Kidney (tissue), 14 donors: ENCODE data around the gene GFOD1. TPM values are rescaled to one million over a fixed set of nuclear protein-coding genes. Genes with fewer than 3 reads are reported as not detected.
"Not testable (repeated sequence)": the region's sequence is repeated elsewhere in the genome, so short reads cannot be mapped to it uniquely, and the experiment has no call there.

ENCODE experiments used
- DNase-seq, 5 donors: peaks; one replicate each; pipeline ENCODE4 v3.0.0-alpha.2; 2013 to 2020
- FAIRE-seq: peaks from 2 replicates; lab custom pipeline; 2012; peaks lifted over from hg19 to GRCh38; lab: Jason Lieb, UNC
- H3K27ac ChIP-seq, 2 donors: one replicate each; pipeline ENCODE4 v1.7.0; 2013; ENCODE audit warnings: low read depth in 2 of 2, low read length in 2 of 2, inconsistent platforms in 1 of 2
- H3K27me3 ChIP-seq: one replicate; pipeline ENCODE4 v1.7.1; 2013; ENCODE audit warnings: low read length, inconsistent platforms; ENCODE audit not compliant: control insufficient read depth, insufficient read depth
- H3K36me3 ChIP-seq, 3 donors: one replicate each; pipeline versions ENCODE4 v1.7.0 to v1.7.1; 2013; ENCODE audit warnings: low read length in 3 of 3, control low read depth in 1 of 3, inconsistent platforms in 1 of 3; ENCODE audit not compliant: insufficient read depth in 3 of 3, control insufficient read depth in 2 of 3
- H3K4me1 ChIP-seq, 3 donors: one replicate each; pipeline versions ENCODE4 v1.7.0 to v1.7.1; 2013; ENCODE audit warnings: low read length in 3 of 3, inconsistent platforms in 1 of 3, low read depth in 1 of 3; ENCODE audit not compliant: control insufficient read depth in 2 of 3, insufficient read depth in 2 of 3
- H3K4me3 ChIP-seq, 3 donors: one replicate each; pipeline versions ENCODE4 v1.7.0 to v1.8.1; 2013; ENCODE audit warnings: low read length in 3 of 3, control low read depth in 1 of 3, inconsistent platforms in 1 of 3
- H3K9ac ChIP-seq, 3 donors: one replicate each; pipeline versions ENCODE4 v1.7.0 to v1.7.1; 2013; ENCODE audit warnings: low read length in 3 of 3, control low read depth in 1 of 3, inconsistent platforms in 1 of 3
- H3K9me3 ChIP-seq, 3 donors: one replicate each; pipeline versions ENCODE4 v1.7.0 to v1.7.1; 2013; ENCODE audit warnings: low read length in 3 of 3, control low read depth in 1 of 3, inconsistent platforms in 1 of 3; ENCODE audit not compliant: control insufficient read depth in 2 of 3, insufficient read depth in 1 of 3
- intact Hi-C: fragments of 100-400 bp; cut with DNase I; formaldehyde crosslinking; loops from one replicate; pipeline ENCODE4 v1.11.1; 2022
- polyA plus RNA-seq: library from polyadenylated mRNA; stranded (reverse); fragments of 350-450 nt; fragmentation: Illumina TruSeq; extraction: RNeasy Lipid Tissue Mini Kit (QIAGEN cat#74804); gene quantifications from one replicate; pipeline ENCODE4 v1.2.3, GENCODE V29; 2014; ENCODE audit warnings: low read depth, low replicate concordance; ENCODE audit not compliant: insufficient read depth
- total RNA-seq: library from RNA; stranded (reverse); fragmentation: NEBNext Ultra II Directional; extraction: Animal tissue kit (Norgen Biotek cat#: 25700); gene quantifications from one replicate; pipeline ENCODE4 v1.2.1, GENCODE V29; 2021
- TF ChIP-seq, protein P1 (sequence below): IDR thresholded peaks from 3 replicates; pipeline ENCODE4 v1.5.1; 2012; ENCODE audit warnings: mild to moderate bottlenecking, moderate library complexity, borderline replicate concordance; ENCODE audit not compliant: insufficient read depth; ENCODE audit errors: extremely low read depth
- donor health status: control.
- donor health status: control.
- donor health status: control.
- donor health status: control.
- donor health status: control.
- donor health status: DM: yes; HTN: yes; CAD: no.
- donor health status: Normal renal cell carcinoma (clear cell type).

The GFOD1 gene
- total and polyA plus RNA-seq, 2 donors from 2014 or later, result 2.1 to 14.6 TPM

DNA sequence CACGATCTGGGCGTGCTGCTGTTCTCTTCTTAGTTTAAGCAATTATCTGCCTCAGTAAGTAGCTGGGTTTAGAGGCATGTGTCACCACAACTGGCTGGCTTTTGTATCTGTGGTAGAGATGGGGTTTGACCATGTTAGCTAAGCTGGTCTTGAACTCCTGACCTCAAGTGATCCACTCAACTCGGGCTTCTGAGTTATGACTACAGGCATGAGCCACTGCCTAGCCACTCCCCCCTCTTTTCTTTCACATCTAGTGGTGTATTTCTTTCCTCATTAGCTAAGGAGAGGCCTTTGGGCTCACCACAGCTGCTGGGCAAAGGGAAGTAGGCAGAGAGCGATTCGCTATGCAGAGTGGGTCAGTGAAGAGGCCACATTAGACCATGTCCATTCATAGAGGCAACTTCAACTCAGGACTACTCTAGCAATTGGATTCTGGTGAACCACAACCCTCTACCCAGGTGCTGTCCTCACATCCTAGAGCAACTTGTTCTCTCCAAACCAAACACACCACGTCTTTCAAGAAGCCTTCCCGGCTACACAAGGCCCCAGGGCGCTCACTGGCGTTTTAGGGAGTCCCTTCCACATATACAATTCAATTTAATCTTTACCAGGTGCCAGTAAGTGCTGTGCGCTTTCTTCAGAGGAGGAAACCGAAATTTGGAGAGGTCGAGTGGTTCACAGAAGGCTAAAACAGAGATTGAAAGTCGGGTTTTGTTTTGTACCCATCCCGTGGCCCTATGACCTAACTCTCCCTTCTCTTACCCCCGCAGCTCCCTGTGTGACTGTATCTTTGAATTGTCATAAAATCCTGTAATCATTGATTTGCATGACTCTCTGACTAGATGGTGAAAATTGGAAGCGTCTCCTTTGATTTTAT is 26.5 kb upstream of the GFOD1 start:
- Histone ChIP-seq H3K9ac (no peak overlapping the region), H3K36me3 (no peaks in the 10 kb centered on the region), H3K4me3 (no peak overlapping the region), H3K27me3 (no peaks in the 10 kb centered on the region), H3K9me3 (no peaks in the 10 kb centered on the region), H3K4me1 (peaks cover 0 to 5% (median 3%) of the 10 kb centered on the region in 3 donors), H3K27ac (no peak overlapping the region)
- FAIRE-seq (no peak), DNase-seq (no peak)
- intact Hi-C loops, result no loop called here
- TF ChIP-seq, protein P1, sequence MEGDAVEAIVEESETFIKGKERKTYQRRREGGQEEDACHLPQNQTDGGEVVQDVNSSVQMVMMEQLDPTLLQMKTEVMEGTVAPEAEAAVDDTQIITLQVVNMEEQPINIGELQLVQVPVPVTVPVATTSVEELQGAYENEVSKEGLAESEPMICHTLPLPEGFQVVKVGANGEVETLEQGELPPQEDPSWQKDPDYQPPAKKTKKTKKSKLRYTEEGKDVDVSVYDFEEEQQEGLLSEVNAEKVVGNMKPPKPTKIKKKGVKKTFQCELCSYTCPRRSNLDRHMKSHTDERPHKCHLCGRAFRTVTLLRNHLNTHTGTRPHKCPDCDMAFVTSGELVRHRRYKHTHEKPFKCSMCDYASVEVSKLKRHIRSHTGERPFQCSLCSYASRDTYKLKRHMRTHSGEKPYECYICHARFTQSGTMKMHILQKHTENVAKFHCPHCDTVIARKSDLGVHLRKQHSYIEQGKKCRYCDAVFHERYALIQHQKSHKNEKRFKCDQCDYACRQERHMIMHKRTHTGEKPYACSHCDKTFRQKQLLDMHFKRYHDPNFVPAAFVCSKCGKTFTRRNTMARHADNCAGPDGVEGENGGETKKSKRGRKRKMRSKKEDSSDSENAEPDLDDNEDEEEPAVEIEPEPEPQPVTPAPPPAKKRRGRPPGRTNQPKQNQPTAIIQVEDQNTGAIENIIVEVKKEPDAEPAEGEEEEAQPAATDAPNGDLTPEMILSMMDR, result no peak

DNA sequence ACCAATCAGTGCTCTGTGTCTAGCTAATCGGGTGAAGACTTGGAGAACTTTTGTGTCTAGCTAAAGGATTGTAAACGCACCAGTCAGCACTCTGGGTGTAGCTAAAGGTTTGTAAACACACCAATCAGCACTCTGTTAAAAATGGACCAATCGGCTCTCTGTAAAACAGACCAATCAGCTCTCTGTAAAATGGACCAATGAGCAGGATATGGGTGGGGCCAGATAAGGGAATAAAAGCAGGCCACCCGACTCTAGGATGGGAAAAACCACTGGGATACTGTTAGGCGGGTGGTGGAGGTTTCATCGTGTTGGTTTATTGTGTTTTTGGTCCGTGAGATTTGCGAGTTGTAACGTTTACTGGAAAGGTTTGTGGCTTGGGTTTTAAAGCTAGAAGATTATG is 25.5 kb upstream of the GFOD1 start:
- TF ChIP-seq, protein P1, result no peak
- Histone ChIP-seq H3K27ac (no peak overlapping the region), H3K36me3 (no peaks in the 10 kb centered on the region), H3K9ac (no peak overlapping the region), H3K4me3 (no peak overlapping the region), H3K27me3 (no peaks in the 10 kb centered on the region), H3K9me3 (no peaks in the 10 kb centered on the region), H3K4me1 (peaks cover 0 to 5% (median 3%) of the 10 kb centered on the region in 3 donors)
- intact Hi-C loops, result no loop called here
- DNase-seq (no peak), FAIRE-seq (no peak)

DNA sequence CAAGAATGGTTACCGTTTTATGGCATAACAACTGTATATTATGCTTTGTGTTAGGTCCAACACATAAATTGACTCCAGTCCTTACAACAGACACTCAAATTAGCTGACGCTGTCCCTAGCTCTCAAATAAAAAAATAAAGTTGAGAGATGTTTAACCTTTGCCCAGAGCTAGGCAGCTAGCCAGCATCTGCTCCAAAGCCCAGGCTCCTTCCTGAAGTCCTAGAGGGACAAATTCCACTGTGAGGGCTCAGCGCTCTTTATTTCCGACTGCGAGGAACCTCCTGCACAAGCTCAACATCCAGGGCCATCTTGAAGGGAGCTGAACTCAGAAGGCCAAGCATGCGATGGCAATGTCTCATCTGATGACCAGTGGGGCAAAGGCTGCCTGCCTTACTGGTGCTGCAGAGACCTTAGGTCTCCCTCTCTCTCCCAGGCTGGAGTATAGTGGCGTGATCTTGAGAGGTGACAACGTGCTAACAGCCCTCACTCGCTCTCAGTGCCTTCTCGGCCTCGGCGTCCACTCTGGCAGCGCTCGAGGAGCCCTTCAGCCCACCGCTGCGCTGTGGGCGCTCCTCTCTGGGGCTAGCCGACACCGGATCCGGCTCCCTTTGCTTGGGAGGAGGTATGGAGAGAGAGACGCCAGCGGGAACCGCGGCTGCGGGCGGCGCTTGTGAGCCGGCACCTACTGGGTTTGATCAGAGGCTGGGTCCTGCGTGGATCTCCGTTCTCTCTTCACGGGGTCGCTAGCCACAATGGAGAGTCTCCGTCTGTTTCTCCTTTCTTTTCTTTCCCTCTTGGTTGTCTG is 24.7 kb upstream of the GFOD1 start:
- intact Hi-C loops, result no loop called here
- Histone ChIP-seq H3K27ac (no peak overlapping the region), H3K4me3 (no peak overlapping the region), H3K36me3 (no peaks in the 10 kb centered on the region), H3K27me3 (no peaks in the 10 kb centered on the region), H3K4me1 (peaks cover 0 to 5% (median 3%) of the 10 kb centered on the region in 3 donors), H3K9ac (no peak overlapping the region), H3K9me3 (no peaks in the 10 kb centered on the region)
- FAIRE-seq (no peak), DNase-seq (peak; percentile 54 to 90 (median 80))
- TF ChIP-seq, protein P1, result no peak

DNA sequence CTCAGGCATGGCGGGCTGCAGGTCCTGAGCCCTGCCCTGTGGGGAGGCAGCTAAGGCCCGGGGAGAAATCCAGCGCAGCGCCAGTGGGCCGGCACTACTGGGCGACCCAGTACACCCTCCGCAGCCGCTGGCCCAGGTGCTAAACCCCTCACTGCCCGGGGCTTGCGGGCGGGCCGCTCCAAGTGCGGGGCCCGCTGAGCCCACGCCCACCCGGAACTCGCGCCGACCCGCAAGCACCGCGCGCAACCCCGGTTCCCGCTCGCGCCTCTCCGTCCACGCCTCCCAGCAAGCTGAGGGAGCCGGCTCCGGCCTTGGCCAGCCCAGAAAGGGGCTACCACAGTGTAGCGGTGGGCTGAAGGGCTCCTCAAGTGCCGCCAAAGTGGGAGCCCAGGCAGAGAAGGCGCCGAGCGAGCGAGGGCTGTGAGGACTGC is 23.8 kb upstream of the GFOD1 start:
- H3K9ac ChIP-seq, H3K27me3 ChIP-seq, H3K4me1 ChIP-seq, FAIRE-seq, H3K9me3 ChIP-seq, H3K36me3 ChIP-seq, H3K27ac ChIP-seq, intact Hi-C loops, H3K4me3 ChIP-seq: not testable (repeated sequence)
- peak in 1 of 5 donors; percentile 71 for DNase-seq

DNA sequence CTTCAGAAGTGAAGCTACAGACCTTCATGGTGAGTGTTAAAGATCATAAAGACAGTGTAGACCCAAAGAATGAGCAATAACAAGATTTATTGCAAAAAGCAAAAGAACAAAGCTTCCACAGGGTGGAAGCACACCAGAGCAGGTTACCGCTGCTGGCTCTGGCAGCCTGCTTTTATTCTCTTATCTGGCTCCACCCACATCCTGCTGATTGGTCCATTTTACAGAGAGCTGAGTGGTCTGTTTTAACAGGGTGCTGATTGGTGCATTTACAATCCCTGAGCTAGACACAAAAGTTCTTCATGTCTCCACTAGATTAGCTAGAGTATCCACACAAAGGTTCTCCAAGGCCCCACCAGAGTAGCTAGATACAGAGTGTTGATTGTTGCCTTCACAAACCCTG is 23.0 kb upstream of the GFOD1 start:
- intact Hi-C loops, result not testable (repeated sequence)

More for the DNA sequence above, 23.0 kb upstream of the GFOD1 start:
- not testable (repeated sequence) for H3K27me3 ChIP-seq, H3K9ac ChIP-seq, FAIRE-seq, H3K9me3 ChIP-seq, H3K4me1 ChIP-seq, DNase-seq, H3K27ac ChIP-seq, H3K4me3 ChIP-seq, H3K36me3 ChIP-seq
